HCT116 (cell line): ENCODE measurements around the gene CAV2.

ENCODE experiments used
- CTCF ChIP-seq, 3 experiments: fragments of 200-600 bp in 1 of 3; sonication (generic) in 1 of 3; IDR thresholded peaks in 2 of 3; conservative IDR thresholded peaks in 1 of 3; 2 replicates each; pipeline ENCODE4 v1.5.1; 2012 to 2017; ENCODE audit warnings: low read depth in 2 of 3, low read length in 2 of 3, antibody characterized with exemption in 1 of 3, borderline replicate concordance in 1 of 3, control low read depth in 1 of 3, mild to moderate bottlenecking in 1 of 3, mixed read lengths in 1 of 3, mixed run types in 1 of 3, moderate library complexity in 1 of 3; ENCODE audit not compliant: insufficient read depth in 1 of 3
- EGR1 ChIP-seq: IDR thresholded peaks from 2 replicates; pipeline ENCODE4 v1.6.1; 2012; ENCODE audit warnings: low read depth
- EZH2 ChIP-seq: fragments of 200-600 bp; sonication (generic); IDR thresholded peaks from 2 replicates; pipeline ENCODE4 v1.6.1; 2017; ENCODE audit warnings: antibody characterized with exemption, mixed run types
- EZH2phosphoT487 ChIP-seq: fragments of 200-600 bp; IDR thresholded peaks from 2 replicates; pipeline ENCODE4 v1.6.1; 2018; ENCODE audit warnings: antibody characterized with exemption, borderline replicate concordance
- MAX ChIP-seq: IDR thresholded peaks from 2 replicates; pipeline ENCODE4 v1.6.1; 2012
- POLR2A ChIP-seq: IDR thresholded peaks from 2 replicates; pipeline ENCODE4 v1.7.0; 2011; ENCODE audit warnings: borderline replicate concordance; ENCODE audit not compliant: insufficient read depth, insufficient read length; ENCODE audit errors: extremely low read depth
- POLR2AphosphoS5 ChIP-seq: IDR thresholded peaks from 2 replicates; pipeline ENCODE4 v1.6.1; 2011; ENCODE audit warnings: mild to moderate bottlenecking, low read depth, low read length, moderate library complexity
- RAD21 ChIP-seq: IDR thresholded peaks from 2 replicates; pipeline ENCODE4 v1.6.1; 2012; ENCODE audit warnings: low read depth, mild to moderate bottlenecking
- REST ChIP-seq: IDR thresholded peaks from 2 replicates; pipeline ENCODE4 v1.6.1; 2012; ENCODE audit warnings: low read depth
- SIN3A ChIP-seq: IDR thresholded peaks from 2 replicates; pipeline ENCODE4 v1.6.1; 2012; ENCODE audit warnings: low read depth
- ZNF274 ChIP-seq: fragments of 200-500 bp; sonication (Bioruptor generic); IDR thresholded peaks from 2 replicates; pipeline ENCODE4 v1.6.1; 2014; ENCODE audit warnings: mild to moderate bottlenecking, low read depth, low read length, inconsistent platforms

- TF ChIP-seq MAX: no peak
- TF ChIP-seq CTCF (IDR thresholded peaks at IDR 0.05 in 2 of 3, conservative IDR thresholded peaks at IDR 0.05 in 1 of 3; ENCODE audit: borderline replicate concordance in 1 of 3, insufficient read depth in 1 of 3, low read depth in 2 of 3, low read length in 2 of 3): no peak
- no peak for TF ChIP-seq EGR1
- TF ChIP-seq ZNF274: no peak
- TF ChIP-seq EZH2phosphoT487: no peak
- TF ChIP-seq REST: no peak
- no peak for TF ChIP-seq EZH2
- TF ChIP-seq POLR2AphosphoS5: no peak
- TF ChIP-seq RAD21: no peak
- TF ChIP-seq POLR2A: no peak
- TF ChIP-seq SIN3A: no peak
Measured at GRCh38 chr7:116505823-116506222, 6.3 kb downstream of the CAV2 start.
